K562 treated with DMSO at 1 percent for 12 hours (cell line): ENCODE data around the gene KY. TPM values are rescaled to one million over a fixed set of nuclear protein-coding genes. Genes with fewer than 3 reads are reported as not detected.

Source experiments
- total RNA-seq: library from RNA; unstranded; fragments of 300-600 nt; gene quantifications from 2 replicates; pipeline ENCODE4 v1.2.3, GENCODE V29; 2022; ENCODE audit not compliant: insufficient read depth

The KY gene
- total RNA-seq = not detected in 2 replicates

DNA sequence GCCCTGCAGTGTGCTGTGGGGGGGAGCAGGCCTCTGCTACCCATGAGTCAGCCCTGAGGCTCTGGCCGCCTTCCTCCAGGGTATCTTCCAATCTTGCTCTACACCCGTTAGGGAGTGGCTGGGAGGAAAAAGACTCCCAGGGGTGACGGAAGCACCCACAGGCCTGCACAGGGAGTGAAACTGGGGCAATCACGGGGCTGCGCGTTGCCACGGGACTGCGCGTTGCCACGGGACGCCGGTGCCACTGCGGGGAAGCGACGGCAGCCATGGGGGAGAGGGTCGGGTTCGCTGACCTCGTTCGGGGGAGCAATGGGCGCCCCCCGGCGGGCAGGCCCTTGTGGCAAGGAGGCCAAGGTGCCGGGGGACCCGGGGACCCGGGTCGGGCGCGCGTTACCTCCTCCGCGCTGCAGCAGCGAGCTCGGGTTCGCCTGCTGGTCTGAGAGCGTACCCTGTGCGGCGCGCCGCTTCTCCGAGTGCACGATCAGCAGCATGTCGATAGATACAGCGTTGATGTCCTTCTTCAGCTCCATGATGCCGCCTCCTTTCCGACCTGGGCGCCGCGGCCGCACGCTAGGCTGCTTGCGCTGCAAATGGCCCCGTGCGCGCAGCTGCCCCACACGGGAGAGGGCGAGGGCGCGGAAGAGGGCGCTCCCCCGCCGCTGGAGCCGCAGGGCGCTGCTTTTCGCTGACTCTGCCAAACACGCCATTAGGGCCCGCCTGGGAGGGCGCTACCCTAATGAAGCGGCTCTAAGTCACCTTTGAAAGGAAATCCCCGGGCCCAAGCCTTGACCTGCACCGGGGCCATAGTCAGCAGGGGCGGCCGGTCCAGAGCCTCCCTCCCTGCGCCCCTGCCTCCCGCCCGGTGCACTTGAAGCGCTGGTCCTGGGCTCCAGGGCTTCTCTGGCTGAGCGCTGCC is at the start of gene KY:
Gene KY, minus strand, starts transcription at position 592 of the 916 bp plus-strand sequence. Its CDS starts 62 bp downstream, at position 530.

Other genes with a start within 250 kb of the KY start
- 39.5 and 49.5 TPM in 2 replicates for gene ANAPC13, start 165.0 kb downstream of the KY start, total RNA-seq
- 8.2 and 10.4 TPM in 2 replicates for gene CEP63, start 165.0 kb downstream of the KY start, total RNA-seq
- not detected in 2 replicates for gene EPHB1, start 144.2 kb upstream of the KY start, total RNA-seq